Stromal cell of bone marrow (primary cell): ENCODE results near the gene FGF1.

Experiments used
- DNase-seq: peaks from one replicate; pipeline ENCODE4 v3.0.0-alpha.2; 2012; ENCODE audit warnings: low read depth

FGF1 gene

DNA sequence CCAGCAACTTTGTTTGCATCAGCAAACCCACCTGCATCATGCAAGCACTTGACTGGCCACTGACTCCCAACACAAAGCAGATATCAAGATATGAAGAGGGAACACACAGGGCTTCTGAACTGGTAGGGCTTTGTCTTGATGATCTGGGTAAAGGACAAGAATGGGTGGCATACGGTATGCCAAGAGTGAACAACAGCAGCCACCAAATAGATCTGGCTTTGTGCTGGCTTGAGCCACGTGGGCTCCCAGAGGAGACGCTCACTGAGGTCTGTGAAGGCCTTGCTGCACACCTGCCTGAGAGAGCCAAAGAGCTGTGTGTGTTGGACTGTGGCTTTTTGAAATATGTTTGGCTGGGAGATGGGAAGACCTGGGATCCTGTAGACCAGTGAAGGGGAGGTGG lies 43.5 kb downstream of the FGF1 start:
- no peak for DNase-seq

DNA sequence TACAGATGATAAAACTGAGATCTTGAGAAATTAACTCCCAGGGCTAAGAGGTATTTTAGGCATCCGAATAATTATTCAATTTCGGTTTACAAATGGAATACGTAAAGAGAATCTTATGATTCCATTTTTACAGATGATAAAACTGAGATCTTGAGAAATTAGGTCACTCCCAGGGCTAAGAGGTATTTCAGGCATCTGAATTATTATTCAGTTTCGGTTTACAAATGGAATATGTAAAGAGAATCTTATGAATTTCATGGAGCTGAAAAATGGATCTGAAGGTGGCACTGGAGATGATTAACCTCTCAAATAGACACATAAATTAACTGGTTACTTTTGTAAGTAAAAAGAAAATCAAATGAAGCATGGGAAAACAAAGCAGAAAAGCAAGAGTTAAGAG lies 44.2 kb downstream of the FGF1 start:
- no peak for DNase-seq

DNA sequence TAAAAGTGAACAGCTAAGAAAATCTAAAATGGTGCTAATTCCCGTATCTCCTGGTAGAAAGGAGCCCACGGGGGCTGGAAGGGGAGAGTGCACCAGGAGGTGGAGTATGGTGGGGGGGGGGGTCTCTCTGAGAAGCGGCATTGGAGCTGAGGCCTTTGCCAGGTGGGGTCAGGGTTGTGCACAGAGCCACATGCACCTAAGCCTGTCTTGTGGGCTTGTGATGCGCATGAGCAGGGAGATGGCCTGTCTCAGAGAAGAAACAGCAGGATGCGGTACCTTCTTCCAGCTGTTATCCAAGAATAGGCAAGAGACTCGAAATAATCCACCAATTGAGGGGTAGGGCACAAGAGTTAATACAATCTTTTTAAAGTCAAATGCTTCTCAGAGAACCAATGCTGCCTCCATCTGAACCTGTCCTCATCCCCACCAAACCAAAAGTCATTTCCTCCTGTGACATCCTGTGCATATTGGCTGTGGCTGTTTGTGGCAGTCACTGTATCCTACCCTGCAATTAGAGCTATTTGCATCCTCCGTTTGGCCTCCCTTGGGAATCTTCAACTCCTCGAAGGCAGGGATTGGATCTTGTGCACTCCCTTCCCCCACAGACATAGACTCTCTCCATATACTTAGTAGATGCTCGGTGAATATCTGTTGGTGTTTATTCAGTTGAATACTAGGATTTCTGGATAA lies 45.4 kb downstream of the FGF1 start:
- no peak for DNase-seq

DNA sequence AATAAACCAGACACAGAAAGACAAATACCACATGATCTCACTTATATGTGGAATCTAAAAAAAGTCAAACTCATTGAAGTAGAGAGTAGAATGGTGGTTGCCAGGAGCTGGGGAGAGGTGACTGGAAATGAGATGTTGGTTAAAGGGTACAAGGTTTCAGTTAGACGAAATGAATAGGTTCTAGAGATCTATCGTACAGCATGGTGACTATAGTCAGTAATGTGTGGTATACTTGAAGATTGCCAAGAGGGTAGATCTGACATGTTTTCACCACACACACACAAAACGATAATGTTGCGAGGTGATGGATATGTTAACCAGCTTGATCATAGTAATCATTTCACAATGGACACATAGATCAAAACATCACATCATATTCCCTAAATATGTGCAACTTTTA lies 46.4 kb downstream of the FGF1 start:
- DNase-seq, result no peak

DNA sequence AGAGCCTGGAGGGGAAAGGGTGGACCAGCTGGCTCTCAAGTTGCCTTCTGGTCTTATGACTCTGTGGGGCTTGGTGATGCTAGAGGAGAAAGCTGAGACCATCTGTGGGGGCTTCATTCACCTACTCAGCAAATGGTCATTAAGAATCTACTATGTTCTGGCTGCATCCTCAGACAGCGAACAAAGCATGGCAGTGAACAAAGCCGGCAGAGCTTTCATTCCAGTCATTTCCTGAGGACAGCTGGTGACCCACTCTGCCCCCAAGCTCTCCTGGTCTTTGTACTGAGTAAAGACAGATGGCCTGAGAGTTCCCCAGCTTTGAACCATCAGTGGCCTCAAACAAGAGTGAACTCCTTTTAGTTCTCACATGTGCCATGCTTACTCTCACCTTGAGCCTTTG lies 48.0 kb downstream of the FGF1 start:
- DNase-seq, result no peak

DNA sequence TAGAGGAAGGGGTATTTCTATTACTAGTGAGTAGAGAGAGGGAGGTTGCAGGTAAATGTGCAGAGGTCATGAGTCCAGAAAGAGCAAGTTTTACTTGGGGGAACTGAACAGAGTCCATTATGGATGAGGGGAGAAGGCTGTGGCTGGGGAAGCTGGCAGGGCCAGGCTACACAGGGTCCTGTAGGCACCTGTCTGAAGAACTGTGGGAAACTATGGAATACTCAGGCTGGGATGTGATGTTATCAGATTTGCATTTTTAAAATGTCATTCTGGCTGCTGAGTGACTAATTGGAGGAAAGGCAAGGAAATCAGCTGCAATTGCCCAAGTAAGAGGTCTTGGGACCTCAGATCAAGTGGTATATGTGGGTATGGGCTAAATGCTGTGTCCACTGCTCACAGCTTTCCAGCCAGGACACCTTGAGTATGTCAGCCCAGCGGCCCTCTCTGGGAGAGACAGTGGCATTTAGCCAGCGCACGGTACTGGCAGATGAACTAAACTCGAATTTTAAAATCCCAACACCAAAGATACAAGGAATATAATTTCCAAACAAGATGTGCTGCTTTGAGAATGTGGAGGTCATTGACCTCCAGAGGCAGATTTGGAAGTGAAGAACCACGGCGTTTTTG lies 49.1 kb downstream of the FGF1 start:
- DNase-seq, result no peak

DNA sequence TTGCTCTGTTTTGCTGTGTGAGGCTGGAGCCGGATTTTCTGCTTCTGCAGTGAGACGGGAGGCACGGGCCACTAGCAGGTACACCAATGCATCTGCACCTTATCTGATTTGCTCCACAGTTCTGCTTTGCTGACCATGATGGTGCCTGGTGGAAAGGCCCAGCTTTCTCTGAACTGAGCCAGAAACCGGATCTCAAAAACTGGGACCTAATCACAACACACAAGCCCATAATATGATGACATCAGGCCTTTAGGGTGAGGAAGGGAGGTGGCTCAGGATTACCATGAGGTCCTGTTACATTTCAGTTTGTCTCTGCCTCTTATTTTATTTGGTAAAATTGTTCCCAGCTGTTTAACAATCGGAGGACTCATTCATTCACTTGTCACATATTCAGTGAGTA lies 49.8 kb downstream of the FGF1 start:
- DNase-seq, result no peak

DNA sequence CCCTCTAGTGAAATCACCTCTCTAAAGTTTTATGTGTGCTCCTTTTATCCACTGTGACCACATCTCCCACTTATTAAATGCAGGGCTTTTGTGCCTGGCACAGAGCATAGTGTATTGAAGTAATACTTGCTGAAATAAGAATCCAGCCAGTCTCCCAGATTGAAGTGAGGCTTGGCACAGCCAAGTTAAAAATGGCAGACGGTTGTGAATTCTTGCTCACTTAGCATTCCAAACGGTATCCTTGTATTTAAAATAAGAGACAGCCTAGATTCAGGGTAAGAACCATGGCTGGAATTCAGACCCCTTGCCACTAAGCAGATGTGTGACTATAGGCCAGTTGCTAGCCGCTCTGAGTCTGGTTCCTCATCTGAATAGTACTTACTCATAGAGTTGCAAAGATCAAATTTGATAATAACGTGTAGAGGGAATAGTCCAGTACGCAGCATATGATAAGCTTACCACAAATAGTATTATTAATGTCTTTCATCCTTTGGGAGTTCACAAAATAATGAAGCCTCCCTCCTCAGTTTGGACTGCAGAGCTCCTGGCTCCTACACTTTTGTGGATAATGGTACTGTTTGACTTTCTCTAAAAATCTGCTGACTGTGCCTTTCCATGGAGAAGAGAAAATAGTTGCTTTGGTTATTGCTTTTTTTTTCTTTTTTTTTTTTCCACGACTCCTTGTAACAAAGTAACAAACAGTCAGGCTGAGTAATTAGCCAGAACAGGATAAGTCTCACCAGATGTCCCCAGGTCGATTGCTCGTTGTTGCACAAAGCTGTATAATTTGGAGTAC lies 51.5 kb downstream of the FGF1 start:
- no peak for DNase-seq

DNA sequence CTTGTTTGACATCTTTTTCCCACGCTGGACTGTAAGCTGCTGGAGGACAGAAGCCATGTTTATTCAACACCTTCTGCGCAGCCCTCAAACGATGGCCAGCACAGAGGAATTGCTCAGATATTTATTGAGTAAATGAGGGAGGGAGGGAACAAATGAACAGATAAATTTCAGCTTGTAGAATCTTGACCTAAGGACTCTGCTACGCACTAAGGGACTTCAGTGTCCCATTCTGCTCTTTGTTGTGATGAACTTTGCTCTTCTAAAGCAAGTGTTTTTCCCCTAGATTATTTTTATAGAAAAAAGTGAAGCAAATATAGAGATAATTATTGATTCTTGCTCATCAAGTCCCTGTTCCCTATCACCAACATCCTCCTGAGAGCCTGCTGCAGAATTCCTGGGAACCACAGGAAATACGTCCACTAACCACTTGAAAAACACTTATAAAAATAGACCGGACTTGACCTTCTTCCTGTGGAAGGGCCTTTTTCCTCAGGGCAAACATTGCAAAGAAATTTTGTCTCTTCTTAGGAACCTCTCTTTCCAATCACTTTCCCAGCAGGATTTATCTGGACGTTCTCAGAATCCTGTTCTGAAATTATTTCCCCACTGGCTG lies 54.9 kb downstream of the FGF1 start:
- DNase-seq, result no peak

DNA sequence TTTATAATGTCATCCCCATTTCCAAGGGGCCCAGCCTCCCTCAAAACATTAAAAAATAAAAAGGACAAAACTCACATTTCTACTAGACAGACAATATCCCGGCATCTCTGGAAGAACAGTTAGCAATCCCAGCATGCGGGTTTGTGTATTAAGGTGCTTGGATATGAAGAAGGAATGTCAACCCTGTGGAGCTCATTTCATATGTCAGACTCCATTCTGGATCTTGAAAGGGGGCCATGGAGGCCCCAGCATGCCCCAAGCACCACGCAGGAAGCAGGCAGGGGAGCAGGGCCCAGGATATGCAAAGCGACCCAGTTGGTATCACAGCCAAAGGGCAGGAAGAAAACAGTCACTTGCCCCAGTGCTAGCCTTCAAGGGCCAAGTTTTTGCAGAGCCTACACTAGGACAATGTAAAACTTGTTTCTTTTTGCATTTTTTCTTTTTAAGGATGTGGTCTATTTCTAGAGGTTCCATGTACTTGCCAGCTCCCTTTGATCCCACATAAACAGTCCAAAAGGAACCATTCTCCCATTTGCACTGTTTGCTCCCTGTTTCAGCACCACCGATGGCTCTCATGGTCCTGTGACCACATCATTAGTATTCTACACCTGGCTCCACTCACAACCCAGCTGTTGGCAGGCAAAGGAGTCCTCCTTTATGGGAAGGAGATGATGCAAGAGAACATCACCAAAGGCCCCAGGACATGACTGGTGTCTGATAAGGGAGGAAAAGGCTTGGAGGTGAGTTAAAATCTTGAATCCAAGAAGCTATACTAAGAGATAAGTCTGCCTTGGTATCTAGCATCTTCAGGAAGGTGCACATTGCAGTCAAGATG lies 58.3 kb downstream of the FGF1 start:
- DNase-seq, result no peak

DNA sequence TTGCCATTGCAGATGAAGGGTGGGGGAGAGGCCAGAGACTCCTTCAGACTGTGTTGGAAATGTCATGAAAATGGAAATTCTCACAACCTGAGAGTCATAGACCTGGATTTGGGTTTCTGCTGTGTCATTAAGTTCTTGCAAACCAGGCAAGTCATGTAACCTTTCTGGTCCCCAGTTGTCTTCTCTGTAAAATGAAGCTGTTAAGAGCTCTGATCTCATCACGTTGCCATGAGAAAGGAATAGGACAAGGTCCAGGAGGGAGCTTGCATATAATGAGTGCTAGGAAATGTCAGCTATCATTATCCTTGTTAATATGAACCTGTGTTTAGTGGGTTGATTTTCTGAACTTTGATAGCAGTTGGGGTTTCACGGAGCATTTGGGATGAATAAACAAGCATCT lies 59.1 kb downstream of the FGF1 start:
- DNase-seq, result no peak

DNA sequence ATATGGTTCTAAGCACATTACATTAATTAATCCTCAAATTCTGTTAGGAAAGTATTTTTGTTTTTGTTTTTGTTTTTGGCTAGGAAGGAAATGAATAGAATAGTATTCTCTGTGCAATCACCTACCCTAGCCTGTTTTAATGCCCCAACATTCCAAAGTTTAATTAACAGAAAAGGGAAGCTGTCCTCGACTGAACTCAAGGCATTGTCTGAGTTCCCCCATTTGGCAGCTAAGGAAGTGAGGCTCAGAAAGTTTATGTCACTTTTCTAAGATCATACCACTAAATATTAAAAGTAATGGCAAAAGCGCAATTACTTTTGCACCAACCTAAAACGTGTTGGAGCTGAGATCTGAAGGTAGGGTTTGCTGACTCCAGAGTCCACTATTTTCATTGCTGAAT lies 59.8 kb downstream of the FGF1 start:
- DNase-seq, result no peak

DNA sequence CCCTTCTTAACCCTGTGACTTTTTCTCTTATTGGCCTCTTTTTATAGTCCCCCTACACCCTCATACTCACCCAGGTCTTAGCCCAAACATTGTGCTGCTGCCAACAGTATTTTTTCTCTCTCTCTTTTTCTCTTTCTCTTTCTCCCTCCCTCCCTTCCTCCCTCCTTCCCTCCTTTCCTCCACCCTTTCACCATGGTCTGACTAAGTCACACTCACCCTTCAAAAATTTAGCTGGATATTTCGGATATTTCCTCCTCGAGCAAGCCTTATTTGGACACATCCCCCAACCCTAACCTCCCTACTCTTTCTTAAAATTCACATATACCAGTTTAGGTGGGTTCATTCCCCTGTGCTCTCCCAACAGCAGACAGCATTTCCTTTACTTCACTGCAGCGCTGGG lies 64.7 kb downstream of the FGF1 start:
- peak; percentile 50 for DNase-seq

DNA sequence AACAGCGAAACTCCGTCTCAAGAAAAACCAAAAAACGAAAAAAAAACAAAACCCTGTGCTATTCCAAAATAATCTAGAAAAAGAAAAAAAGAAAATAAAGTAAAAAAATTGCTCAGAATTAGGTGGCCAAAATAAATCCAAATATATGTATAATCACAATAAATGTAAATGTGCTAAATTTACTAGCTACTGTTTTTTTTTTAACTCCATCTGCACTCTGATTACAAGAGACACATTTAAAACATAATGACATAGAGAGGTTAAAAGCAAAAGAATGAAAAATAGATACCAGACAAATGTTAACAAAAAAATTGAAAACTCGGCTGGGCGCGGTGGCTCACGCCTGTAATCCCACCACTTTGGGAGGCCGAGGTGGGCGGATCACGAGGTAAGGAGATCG lies 66.1 kb downstream of the FGF1 start:
- DNase-seq, result no peak

DNA sequence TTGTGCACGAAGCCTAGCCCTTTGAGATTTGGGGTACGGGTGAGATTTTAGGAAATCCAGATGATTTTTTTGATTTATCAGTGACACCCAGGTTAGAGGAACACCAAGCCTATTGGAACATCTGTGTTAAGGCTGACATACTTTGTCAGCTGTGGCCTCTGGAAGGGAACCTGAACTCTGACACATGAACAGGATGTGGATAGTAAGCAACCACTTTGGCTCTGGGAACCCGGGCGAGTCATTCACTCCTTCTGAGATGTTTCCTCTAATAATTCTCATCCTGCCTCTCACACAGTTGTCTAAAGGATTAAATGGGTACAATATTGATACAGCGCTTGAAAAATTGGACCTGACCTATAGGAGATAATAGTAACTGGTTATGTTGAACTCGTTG lies 67.8 kb downstream of the FGF1 start:
- peak; percentile 77 for DNase-seq

DNA sequence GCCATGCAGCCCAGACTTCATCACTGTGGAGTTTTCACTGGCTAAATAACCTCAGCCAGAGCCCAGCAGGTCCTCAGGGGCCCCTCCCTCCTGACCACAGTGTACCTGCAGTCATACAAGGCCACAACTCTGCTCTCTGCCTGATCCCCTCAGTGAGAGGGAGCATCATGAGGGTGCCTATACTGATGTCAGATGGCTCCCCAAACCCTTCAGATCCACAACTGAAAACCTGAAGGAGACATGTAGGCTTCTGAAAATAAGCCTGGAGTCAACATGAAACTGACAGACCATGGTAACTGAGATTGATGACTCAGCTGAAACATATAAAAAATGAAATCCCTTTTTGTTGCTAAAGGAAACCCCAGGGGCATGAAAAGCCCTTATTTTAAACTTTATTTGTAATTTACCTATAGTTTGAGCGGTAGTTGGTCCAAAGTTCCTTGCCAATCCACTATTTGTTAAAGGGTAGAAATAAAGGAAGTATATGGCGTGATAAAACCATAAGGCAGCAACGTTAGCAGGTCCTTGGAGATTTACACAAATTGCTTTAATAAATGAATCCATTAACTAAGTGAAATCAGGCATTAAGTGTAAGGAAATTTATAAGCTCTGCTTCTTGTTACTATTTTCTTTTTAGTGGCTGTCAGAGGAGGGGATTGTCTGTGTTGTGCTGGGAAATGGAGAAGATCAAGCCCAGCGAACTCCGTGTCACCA lies 68.3 kb downstream of the FGF1 start:
- no peak for DNase-seq

DNA sequence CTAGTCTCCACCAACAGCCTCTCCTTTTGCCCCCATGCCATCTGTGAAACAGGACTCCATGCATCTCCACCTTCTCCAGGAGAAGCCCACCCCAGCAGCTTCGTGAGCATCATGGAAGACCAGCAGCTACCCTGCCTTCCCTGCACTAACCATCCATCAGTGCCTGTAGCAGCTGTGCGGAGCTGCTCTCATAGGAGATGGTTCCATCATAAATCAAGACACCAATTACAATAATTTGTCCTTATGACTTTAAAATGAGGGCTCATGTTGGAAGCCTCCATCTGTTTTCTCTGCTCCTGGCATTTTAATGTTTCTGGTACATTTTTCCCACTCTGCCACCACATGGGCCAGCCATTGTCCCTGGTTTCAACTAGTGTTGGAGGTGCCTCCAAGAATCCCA lies 69.9 kb downstream of the FGF1 start:
- no peak for DNase-seq

DNA sequence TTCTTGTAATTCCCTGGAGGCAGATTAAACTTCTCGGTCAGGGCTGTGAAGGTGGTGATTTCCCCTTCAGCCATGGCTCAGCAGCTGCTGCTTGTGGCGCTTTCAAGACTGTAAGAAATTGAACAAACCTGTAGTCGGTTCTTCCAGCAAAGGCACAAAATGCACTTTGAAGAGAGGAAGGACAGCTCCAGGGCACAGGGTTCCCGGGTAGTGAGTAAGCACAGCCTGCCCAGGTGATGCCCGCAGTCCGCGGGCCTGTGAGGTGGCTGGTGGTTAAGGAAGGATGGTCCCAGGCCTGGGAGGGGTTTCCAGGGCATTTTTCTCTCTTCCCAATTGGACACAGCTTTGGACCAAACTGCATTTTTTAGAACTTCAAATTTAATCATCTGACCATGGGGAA lies 71.8 kb downstream of the FGF1 start:
- no peak for DNase-seq

DNA sequence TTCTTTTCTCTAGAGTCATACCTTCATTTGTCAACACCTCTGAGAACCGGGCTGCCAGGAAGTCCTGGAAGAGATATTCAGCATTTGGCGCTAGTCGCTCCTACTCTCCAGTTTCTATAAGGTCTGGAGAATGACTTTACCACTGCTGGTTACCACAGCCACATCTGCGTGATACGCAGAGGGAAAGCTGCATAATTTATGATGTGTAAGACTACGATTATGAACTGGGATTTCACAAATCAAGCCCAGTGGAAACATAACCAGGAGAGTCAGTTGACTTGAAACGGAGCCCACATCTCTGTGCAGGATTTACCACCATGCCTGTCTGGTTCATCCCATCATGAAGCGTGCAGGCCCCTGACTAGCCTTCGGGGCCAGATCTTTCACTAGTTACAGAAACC lies 72.6 kb downstream of the FGF1 start:
- no peak for DNase-seq

DNA sequence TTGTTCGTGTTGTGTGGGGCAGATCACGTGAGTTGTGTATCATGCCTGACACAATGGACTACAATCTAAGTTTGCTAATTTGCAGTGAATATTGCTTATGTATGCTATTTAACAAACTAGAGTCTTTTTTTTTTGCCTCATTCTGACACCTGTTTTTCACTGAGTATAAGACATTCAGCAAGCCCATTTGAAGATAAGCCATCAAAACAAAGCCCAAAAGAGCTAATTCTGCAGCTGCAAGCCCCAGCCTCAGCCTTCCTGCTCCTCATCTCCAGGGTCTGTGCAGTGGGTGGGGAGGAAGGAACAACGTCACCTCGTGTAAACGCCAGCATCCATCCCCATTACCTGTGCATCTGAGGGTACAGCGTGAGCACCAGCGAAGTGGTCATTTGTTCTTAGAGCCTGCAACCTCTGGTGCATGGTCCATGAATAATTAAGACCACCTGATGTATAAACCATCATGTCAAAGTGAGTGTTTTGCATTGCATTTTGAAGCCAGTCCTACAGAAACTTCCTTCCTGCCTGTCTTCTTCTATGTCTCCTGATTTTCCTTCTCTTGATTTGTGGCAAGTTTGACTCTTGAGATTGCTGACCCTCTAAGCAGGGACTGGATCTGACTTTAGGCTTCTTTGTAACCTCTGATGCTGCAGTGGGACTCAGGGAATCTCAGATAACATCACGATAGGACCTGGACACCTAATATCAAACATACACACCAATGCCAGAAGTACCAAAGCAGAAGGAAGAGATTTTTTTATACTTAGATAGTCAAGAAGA lies 73.2 kb downstream of the FGF1 start:
- DNase-seq, result no peak

DNA sequence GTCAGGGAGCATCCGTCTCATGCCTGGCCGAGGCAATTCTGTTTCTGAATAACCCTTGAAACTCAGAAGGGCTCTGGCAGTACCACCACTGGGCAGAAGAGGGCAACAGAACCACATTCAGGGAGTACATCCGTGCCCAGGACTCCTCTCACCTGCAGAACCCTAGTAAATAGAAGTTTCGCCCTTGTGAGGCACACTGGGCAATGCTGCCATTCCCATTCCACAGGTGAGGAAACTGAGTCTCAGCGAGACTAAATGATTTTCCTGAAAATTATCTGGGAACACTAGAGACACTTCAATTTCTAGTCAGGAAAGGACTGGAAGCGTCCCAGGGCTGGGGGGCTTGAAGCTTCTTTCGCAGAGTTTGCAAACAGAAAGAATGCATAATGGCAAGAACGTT lies 74.7 kb downstream of the FGF1 start:
- DNase-seq, result peak; percentile 40
